BLaER1 (cell line): ENCODE data around the gene ANKK1.

Source experiments
- H3K27ac ChIP-seq: shearing (Covaris generic); formaldehyde crosslinking; 2 replicates; pipeline ENCODE4 v1.8.1; 2022
- H3K27me3 ChIP-seq: shearing (Covaris generic); formaldehyde crosslinking; 2 replicates; pipeline ENCODE4 v1.8.1; 2022
- H3K36me3 ChIP-seq: shearing (Covaris generic); formaldehyde crosslinking; 2 replicates; pipeline ENCODE4 v1.8.1; 2022
- H3K4me1 ChIP-seq: shearing (Covaris generic); formaldehyde crosslinking; 2 replicates; pipeline ENCODE4 v1.8.1; 2022
- H3K4me2 ChIP-seq: shearing (Covaris generic); formaldehyde crosslinking; 2 replicates; pipeline ENCODE4 v1.8.1; 2022
- H3K4me3 ChIP-seq: shearing (Covaris generic); formaldehyde crosslinking; 2 replicates; pipeline ENCODE4 v1.8.1; 2022
- H3K9ac ChIP-seq: shearing (Covaris generic); formaldehyde crosslinking; 2 replicates; pipeline ENCODE4 v1.8.1; 2022
- H3K9me3 ChIP-seq: shearing (Covaris generic); formaldehyde crosslinking; 2 replicates; pipeline ENCODE4 v1.8.1; 2022
- H4K20me1 ChIP-seq: shearing (Covaris generic); formaldehyde crosslinking; 2 replicates; pipeline ENCODE4 v1.8.1; 2022
- Cebpa-rat ChIP-seq: shearing (Covaris generic); IDR thresholded peaks from 2 replicates; pipeline ENCODE4 v1.8.1; 2022

ANKK1 gene

GRCh38 chr11:113376156-113376555 is 11.4 kb upstream of the ANKK1 start:
- Histone ChIP-seq H4K20me1 (no peaks in the 10 kb centered on the region), H3K36me3 (no peaks in the 10 kb centered on the region), H3K4me1 (no peaks in the 10 kb centered on the region), H3K4me3 (no peak overlapping the region), H3K9ac (no peak overlapping the region), H3K27ac (no peak overlapping the region), H3K27me3 (no peaks in the 10 kb centered on the region), H3K9me3 (no peaks in the 10 kb centered on the region; the same call in 1 of the 2 replicates), H3K4me2 (no peak overlapping the region)
- TF ChIP-seq Cebpa-rat, result no peak

GRCh38 chr11:113377681-113378412 is 9.7 kb upstream of the ANKK1 start:
- Histone ChIP-seq H3K4me2 (no peak overlapping the region), H3K36me3 (no peaks in the 10 kb centered on the region), H3K27ac (no peak overlapping the region), H3K4me3 (no peak overlapping the region), H3K9ac (no peak overlapping the region), H3K27me3 (no peaks in the 10 kb centered on the region), H3K9me3 (no peaks in the 10 kb centered on the region; the same call in 1 of the 2 replicates), H3K4me1 (no peaks in the 10 kb centered on the region), H4K20me1 (no peaks in the 10 kb centered on the region)
- TF ChIP-seq Cebpa-rat, result no peak

GRCh38 chr11:113378692-113379091 is 8.9 kb upstream of the ANKK1 start:
- Histone ChIP-seq H3K9me3 (no peaks in the 10 kb centered on the region; the same call in 1 of the 2 replicates), H3K9ac (no peak overlapping the region), H3K4me1 (no peaks in the 10 kb centered on the region), H3K4me2 (no peak overlapping the region), H3K36me3 (no peaks in the 10 kb centered on the region), H3K27ac (no peak overlapping the region), H4K20me1 (no peaks in the 10 kb centered on the region), H3K27me3 (no peaks in the 10 kb centered on the region), H3K4me3 (no peak overlapping the region)
- TF ChIP-seq Cebpa-rat, result no peak

GRCh38 chr11:113382121-113382520 is 5.5 kb upstream of the ANKK1 start:
- no peaks in the 10 kb centered on the region for H3K27me3 ChIP-seq
- no peak overlapping the region for H3K4me2 ChIP-seq
- H4K20me1 ChIP-seq, result no peaks in the 10 kb centered on the region
- no peaks in the 10 kb centered on the region; the same call in 1 of the 2 replicates for H3K9me3 ChIP-seq
- no peak for TF ChIP-seq Cebpa-rat
- H3K27ac ChIP-seq, result no peak overlapping the region
- H3K36me3 ChIP-seq, result no peaks in the 10 kb centered on the region
- H3K4me1 ChIP-seq, result no peaks in the 10 kb centered on the region
- no peak overlapping the region for H3K4me3 ChIP-seq
- no peak overlapping the region for H3K9ac ChIP-seq

GRCh38 chr11:113384551-113384950 is 3.0 kb upstream of the ANKK1 start:
- H3K4me2 ChIP-seq, result no peak overlapping the region
- no peaks in the 10 kb centered on the region for H4K20me1 ChIP-seq
- no peaks in the 10 kb centered on the region; the same call in 1 of the 2 replicates for H3K9me3 ChIP-seq
- no peaks in the 10 kb centered on the region for H3K36me3 ChIP-seq
- no peak overlapping the region for H3K9ac ChIP-seq
- no peak overlapping the region for H3K4me3 ChIP-seq
- no peak for TF ChIP-seq Cebpa-rat
- H3K4me1 ChIP-seq, result no peaks in the 10 kb centered on the region
- no peaks in the 10 kb centered on the region for H3K27me3 ChIP-seq
- no peak overlapping the region for H3K27ac ChIP-seq

GRCh38 chr11:113385749-113386148 is 1.8 kb upstream of the ANKK1 start:
- no peak for TF ChIP-seq Cebpa-rat
- Histone ChIP-seq H3K9ac (no peak overlapping the region), H3K27ac (no peak overlapping the region), H3K4me3 (no peak overlapping the region), H3K4me1 (no peaks in the 10 kb centered on the region), H3K4me2 (no peak overlapping the region), H3K36me3 (no peaks in the 10 kb centered on the region), H3K9me3 (no peaks in the 10 kb centered on the region; the same call in 1 of the 2 replicates), H4K20me1 (no peaks in the 10 kb centered on the region), H3K27me3 (no peaks in the 10 kb centered on the region)

- Histone ChIP-seq H3K4me2 (no peak overlapping the region), H3K27me3 (no peaks in the 10 kb centered on the region), H3K9me3 (no peaks in the 10 kb centered on the region), H3K27ac (no peak overlapping the region), H4K20me1 (no peaks in the 10 kb centered on the region), H3K4me1 (no peaks in the 10 kb centered on the region), H3K36me3 (no peaks in the 10 kb centered on the region), H3K4me3 (no peak overlapping the region), H3K9ac (no peak overlapping the region)
- no peak for TF ChIP-seq Cebpa-rat
These were observed 713 bp upstream of the ANKK1 start for GRCh38 chr11:113386866-113387265.

- Histone ChIP-seq H3K4me2 (no peak overlapping the region), H3K27ac (no peak overlapping the region), H3K4me1 (no peaks in the 10 kb centered on the region), H3K4me3 (no peak overlapping the region), H3K9ac (no peak overlapping the region), H3K36me3 (no peaks in the 10 kb centered on the region), H4K20me1 (no peaks in the 10 kb centered on the region), H3K9me3 (no peaks in the 10 kb centered on the region), H3K27me3 (no peaks in the 10 kb centered on the region)
- TF ChIP-seq Cebpa-rat, result no peak
These were observed 1.7 kb downstream of the ANKK1 start for GRCh38 chr11:113389272-113389671.

- Histone ChIP-seq H3K27ac (no peak overlapping the region), H4K20me1 (no peaks in the 10 kb centered on the region), H3K36me3 (no peaks in the 10 kb centered on the region), H3K4me2 (no peak overlapping the region), H3K9me3 (no peaks in the 10 kb centered on the region), H3K4me1 (peaks cover 25% of the 10 kb centered on the region), H3K27me3 (no peaks in the 10 kb centered on the region), H3K4me3 (no peak overlapping the region), H3K9ac (no peak overlapping the region)
- no peak for TF ChIP-seq Cebpa-rat
These were observed 4.8 kb downstream of the ANKK1 start for GRCh38 chr11:113392236-113392921.

GRCh38 chr11:113393501-113393985 is 6.0 kb downstream of the ANKK1 start:
- Histone ChIP-seq H3K27me3 (no peaks in the 10 kb centered on the region), H3K9me3 (no peaks in the 10 kb centered on the region), H3K27ac (no peak overlapping the region), H3K4me1 (peaks cover 25% of the 10 kb centered on the region), H3K4me2 (no peak overlapping the region), H3K4me3 (no peak overlapping the region), H3K9ac (no peak overlapping the region), H3K36me3 (no peaks in the 10 kb centered on the region), H4K20me1 (no peaks in the 10 kb centered on the region)
- TF ChIP-seq Cebpa-rat, result no peak
